SHP77 treated with DMSO at 0.1 percent for 48 hours (cell line): ENCODE data around the gene GLRA3.
"Not testable (repeated sequence)": the region's sequence is repeated elsewhere in the genome, so short reads cannot be mapped to it uniquely, and the experiment has no call there.

Experiments used
- DNase-seq: peaks from one replicate; lab custom pipeline; 2025; lab: John Stamatoyannopoulos, UW

The GLRA3 gene

GRCh38 chr4:174713821-174714220 is 115.2 kb downstream of the GLRA3 start:
- DNase-seq: no peak

- no peak for DNase-seq
Observed at GRCh38 chr4:174713181-174713580, 115.9 kb downstream of the GLRA3 start.

- DNase-seq: no peak
Observed at GRCh38 chr4:174709526-174709925, 119.5 kb downstream of the GLRA3 start.

GRCh38 chr4:174708381-174708780 is 120.7 kb downstream of the GLRA3 start:
- DNase-seq: no peak

GRCh38 chr4:174707902-174708301 is 121.1 kb downstream of the GLRA3 start:
- no peak for DNase-seq

GRCh38 chr4:174707051-174707676 is 121.9 kb downstream of the GLRA3 start:
- DNase-seq: no peak

GRCh38 chr4:174702979-174703478 is 126.0 kb downstream of the GLRA3 start:
- DNase-seq: no peak

GRCh38 chr4:174699654-174700053 is 129.4 kb downstream of the GLRA3 start:
- no peak for DNase-seq

- DNase-seq: no peak
Observed at GRCh38 chr4:174697896-174698295, 131.2 kb downstream of the GLRA3 start.

GRCh38 chr4:174697202-174697601 is 131.8 kb downstream of the GLRA3 start:
- no peak for DNase-seq

GRCh38 chr4:174696657-174697056 is 132.4 kb downstream of the GLRA3 start:
- DNase-seq: no peak

GRCh38 chr4:174691876-174692275 is 137.2 kb downstream of the GLRA3 start:
- DNase-seq: not testable (repeated sequence)

GRCh38 chr4:174690665-174691064 is 138.4 kb downstream of the GLRA3 start:
- no peak for DNase-seq

GRCh38 chr4:174689618-174690017 is 139.4 kb downstream of the GLRA3 start:
- no peak for DNase-seq

- no peak for DNase-seq
Observed at GRCh38 chr4:174686826-174687225, 142.2 kb downstream of the GLRA3 start.

- no peak for DNase-seq
Observed at GRCh38 chr4:174681723-174682300, 147.2 kb downstream of the GLRA3 start.

GRCh38 chr4:174674305-174674840 is 154.7 kb downstream of the GLRA3 start:
- DNase-seq: no peak

- no peak for DNase-seq
Observed at GRCh38 chr4:174673865-174674264, 155.2 kb downstream of the GLRA3 start.

- no peak for DNase-seq
Observed at GRCh38 chr4:174672276-174672675, 156.8 kb downstream of the GLRA3 start.

- DNase-seq: no peak
Observed at GRCh38 chr4:174669270-174669669, 159.8 kb downstream of the GLRA3 start.

- DNase-seq: no peak
Observed at GRCh38 chr4:174665799-174666198, 163.2 kb downstream of the GLRA3 start.

- no peak for DNase-seq
Observed at GRCh38 chr4:174663216-174663615, 165.8 kb downstream of the GLRA3 start.

- no peak for DNase-seq
Observed at GRCh38 chr4:174658246-174658645, 170.8 kb downstream of the GLRA3 start.

GRCh38 chr4:174657472-174657871 is 171.6 kb downstream of the GLRA3 start:
- no peak for DNase-seq
